ENCODE results near the gene BTG2. TPM values are rescaled to one million over a fixed set of nuclear protein-coding genes. Genes with fewer than 3 reads are reported as not detected.

Gene BTG2, protein sequence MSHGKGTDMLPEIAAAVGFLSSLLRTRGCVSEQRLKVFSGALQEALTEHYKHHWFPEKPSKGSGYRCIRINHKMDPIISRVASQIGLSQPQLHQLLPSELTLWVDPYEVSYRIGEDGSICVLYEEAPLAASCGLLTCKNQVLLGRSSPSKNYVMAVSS
- 4.5 and 5.3 TPM in 2 replicates for total RNA-seq

DNA sequence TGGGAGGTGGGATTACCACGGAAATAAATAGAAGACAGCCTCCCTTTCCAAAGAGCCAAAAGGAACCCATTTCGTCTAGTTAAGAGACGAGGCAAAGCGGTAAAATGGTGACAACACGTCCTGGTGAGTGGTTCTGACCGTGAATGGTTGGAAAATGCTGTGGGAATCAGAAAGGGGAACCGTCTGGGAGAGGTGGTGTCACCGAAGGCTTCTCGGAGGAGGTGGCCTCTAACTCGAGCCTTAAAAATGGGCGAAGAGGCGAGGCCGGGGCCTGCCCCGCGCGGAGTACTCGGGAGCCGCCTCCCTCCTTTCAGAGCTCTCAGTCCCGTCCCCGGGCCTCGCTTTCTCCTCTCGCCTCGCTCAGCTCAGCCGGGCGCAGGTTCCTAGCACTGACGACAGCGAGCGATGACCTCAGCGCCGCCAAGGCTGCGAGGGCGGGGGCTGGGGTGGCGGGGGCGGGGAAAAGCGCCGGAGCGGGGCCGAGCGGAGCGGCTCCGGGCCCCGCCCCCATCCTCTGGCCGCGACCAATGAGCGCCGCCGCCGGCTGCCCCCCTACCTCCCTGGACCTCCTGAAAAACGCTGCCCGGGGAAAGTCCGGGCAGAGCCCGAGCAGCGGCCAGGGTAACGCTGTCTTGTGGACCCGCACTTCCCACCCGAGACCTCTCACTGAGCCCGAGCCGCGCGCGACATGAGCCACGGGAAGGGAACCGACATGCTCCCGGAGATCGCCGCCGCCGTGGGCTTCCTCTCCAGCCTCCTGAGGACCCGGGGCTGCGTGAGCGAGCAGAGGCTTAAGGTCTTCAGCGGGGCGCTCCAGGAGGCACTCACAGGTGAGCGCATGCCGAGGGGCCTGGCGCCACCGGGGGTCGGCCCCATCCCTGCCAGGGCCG lies at the start of gene BTG2:
TSS of gene BTG2 (plus strand) at position 601 of the 890 bp plus-strand sequence. CDS start at position 689, 88 bp downstream.

DNA sequence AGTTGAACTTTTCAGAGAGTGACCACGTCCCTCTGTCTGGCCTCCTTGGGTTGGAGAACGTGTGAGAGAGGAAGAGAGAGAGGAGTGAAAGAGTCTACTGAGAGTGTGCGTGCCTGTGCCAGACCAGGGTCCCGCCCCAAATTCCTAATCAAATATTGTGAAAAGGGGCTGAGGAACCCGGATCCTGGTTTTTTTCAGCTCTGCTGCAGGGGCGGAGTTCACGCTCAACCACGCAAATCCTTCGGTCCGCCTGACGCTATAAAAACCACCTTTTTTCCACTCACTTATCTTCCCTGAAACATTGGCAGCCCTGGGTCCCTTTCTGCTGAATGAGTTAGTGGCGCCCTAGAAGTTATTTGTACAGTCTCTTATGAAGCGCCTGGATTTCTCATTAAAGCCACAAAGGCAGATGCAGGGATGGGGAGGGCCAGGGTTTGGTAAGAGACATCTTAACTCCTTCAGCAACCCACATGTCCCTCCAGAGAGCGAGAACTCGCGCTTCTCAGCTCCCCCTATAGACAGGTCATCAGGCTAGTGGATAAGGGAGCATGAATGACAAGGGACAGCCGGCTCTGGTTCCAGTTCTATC lies 45.8 kb downstream of the BTG2 start, which contains the start of gene FMOD:
TSS of gene FMOD (minus strand) at position 86 of the 589 bp plus-strand sequence. CDS start 2,852 bp downstream, outside the sequence.

Small RNAs within 50 kb of the gene (small RNA-seq; reads per million reads assigned to genes)
- gene AL359837.1 (not detected), gene RNU6-487P (0.22 reads per million)

Other genes starting within 250 kb of the BTG2 start
- gene MYOG, start 219.5 kb upstream of the BTG2 start, total RNA-seq, result not detected in 2 replicates
- gene ADORA1, start 177.8 kb upstream of the BTG2 start, total RNA-seq, result 1.3 and 5.5 TPM in 2 replicates
- not detected in 2 replicates for gene MYBPH, start 129.7 kb upstream of the BTG2 start, total RNA-seq
- gene CHI3L1, start 118.8 kb upstream of the BTG2 start, total RNA-seq, result 2.7 and 11.0 TPM in 2 replicates
- not detected in 2 replicates for gene CHIT1, start 75.8 kb upstream of the BTG2 start, total RNA-seq
- 1.9 and 4.9 TPM in 2 replicates for gene FMOD, start 45.6 kb downstream of the BTG2 start, total RNA-seq
- 2.4 and 3.1 TPM in 2 replicates for gene PRELP, start 170.3 kb downstream of the BTG2 start, total RNA-seq
- gene OPTC, start 188.6 kb downstream of the BTG2 start, total RNA-seq, result not detected in 2 replicates